T-helper 2 cell treated with Interferon-gamma antibody and Interleukin-4, amounts not matched to agents 5 μg/mL and 100 μg/mL, for 36 hours (primary cell): ENCODE data around the gene TAS1R1.

ENCODE experiments used
- DNase-seq: peaks from one replicate; pipeline ENCODE4 v3.0.0; 2021; ENCODE audit warnings: low spot score
- H3K27ac Mint-ChIP-seq: one replicate; pipeline ENCODE4 v1.8.0; 2021; ENCODE audit warnings: mild to moderate bottlenecking, mixed read lengths
- H3K27me3 Mint-ChIP-seq: one replicate; pipeline ENCODE4 v1.8.0; 2021; ENCODE audit warnings: low read depth, mixed read lengths
- H3K36me3 Mint-ChIP-seq: one replicate; pipeline ENCODE4 v1.8.0; 2021; ENCODE audit warnings: low read depth, mixed read lengths
- H3K4me1 Mint-ChIP-seq: one replicate; pipeline ENCODE4 v1.8.0; 2021; ENCODE audit warnings: low read depth, mixed read lengths
- H3K4me3 Mint-ChIP-seq: one replicate; pipeline ENCODE4 v1.8.0; 2022; ENCODE audit warnings: mild to moderate bottlenecking, moderate library complexity, mixed read lengths
- H3K9me3 Mint-ChIP-seq: one replicate; pipeline ENCODE4 v1.8.0; 2021; ENCODE audit warnings: mixed read lengths

TAS1R1 gene

DNA sequence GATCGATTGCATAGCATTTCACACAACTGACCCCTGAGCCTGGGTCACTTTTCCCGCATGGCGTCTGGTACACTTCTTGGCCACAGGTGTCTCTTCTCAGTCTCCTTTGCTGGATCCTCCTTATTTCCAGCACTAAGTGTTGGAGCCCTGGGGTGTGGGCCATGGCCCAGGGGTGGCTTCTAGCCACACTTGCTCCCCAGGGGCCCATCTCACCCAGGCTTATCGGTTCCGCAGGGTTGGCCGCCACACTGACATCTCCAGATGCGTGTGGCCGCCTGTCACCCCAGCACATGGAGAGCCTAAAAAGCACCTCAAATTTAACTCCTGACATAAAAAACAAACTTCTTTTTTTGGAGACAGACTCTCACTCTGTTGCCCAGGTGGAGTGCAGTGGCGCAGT is 71.9 kb downstream of the TAS1R1 start:
- Mint-ChIP-seq H3K9me3 (no peaks in the 10 kb centered on the region), H3K4me1 (peaks cover 15% of the 10 kb centered on the region), H3K27me3 (no peaks in the 10 kb centered on the region), H3K27ac (peak overlapping the region; percentile 82), H3K36me3 (peaks cover 27% of the 10 kb centered on the region), H3K4me3 (peak overlapping the region; percentile 87)
- DNase-seq = no peak

- peak overlapping the region; percentile 12 for H3K27ac Mint-ChIP-seq
- H3K4me1 Mint-ChIP-seq = peaks cover 15% of the 10 kb centered on the region
- DNase-seq = no peak
- no peaks in the 10 kb centered on the region for H3K9me3 Mint-ChIP-seq
- peak overlapping the region; percentile 25 for H3K4me3 Mint-ChIP-seq
- H3K27me3 Mint-ChIP-seq = no peaks in the 10 kb centered on the region
- peaks cover 23% of the 10 kb centered on the region for H3K36me3 Mint-ChIP-seq
Measured at GRCh38 chr1:6627841-6628545, 72.9 kb downstream of the TAS1R1 start.

DNA sequence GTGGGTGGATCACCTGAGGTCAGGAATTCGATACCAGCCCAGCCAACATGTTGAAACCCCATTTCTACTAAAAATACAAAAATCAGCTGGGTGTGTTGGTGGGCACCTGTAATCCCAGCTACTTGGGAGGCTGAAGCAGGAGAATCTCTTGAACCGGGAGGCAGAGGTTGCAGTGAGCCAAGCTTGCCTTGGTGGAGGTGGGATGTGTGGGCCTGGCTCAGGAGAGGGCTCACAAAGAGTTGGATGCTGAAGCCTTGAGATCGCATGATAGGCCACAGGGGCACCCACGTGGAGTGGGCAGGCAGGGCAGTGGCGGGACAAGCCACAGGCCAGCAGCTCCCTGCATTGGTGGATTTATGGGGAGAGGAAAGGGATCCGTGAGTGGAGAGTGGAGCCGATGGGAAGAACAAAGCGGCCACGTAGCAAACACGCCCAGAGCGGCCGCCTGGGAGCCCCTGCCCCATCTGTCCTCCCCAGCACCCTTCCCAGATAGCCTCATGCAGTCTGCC is 73.9 kb downstream of the TAS1R1 start:
- no peak for DNase-seq
- Mint-ChIP-seq H3K27ac (no peak overlapping the region), H3K4me1 (peaks cover 15% of the 10 kb centered on the region), H3K9me3 (no peaks in the 10 kb centered on the region), H3K36me3 (peaks cover 27% of the 10 kb centered on the region), H3K27me3 (no peaks in the 10 kb centered on the region), H3K4me3 (no peak overlapping the region)
